ENCODE data around the gene BRK1. TPM values are rescaled to one million over a fixed set of nuclear protein-coding genes. Genes with fewer than 3 reads are reported as not detected.
"Not testable (repeated sequence)": the region's sequence is repeated elsewhere in the genome, so short reads cannot be mapped to it uniquely, and the experiment has no call there.

BRK1 gene
- total RNA-seq, 3 donors from 2014 or later: 119 to 144 (median 119) TPM

- TF ChIP-seq POLR2A (IDR thresholded peaks at IDR 0.05) (no peak), CTCF (IDR thresholded peaks at IDR 0.05) (no peak), POLR2AphosphoS5 (IDR thresholded peaks at IDR 0.05) (no peak)
- H3K9me3 ChIP-seq: no peaks in the 10 kb centered on the region
- intact Hi-C loops (cut with DNase I; ENCODE audit: low total_unique reads): no loop called here
- H3K36me3 ChIP-seq: peaks cover under 1% of the 10 kb centered on the region
- H3K4me1 ChIP-seq: no peaks in the 10 kb centered on the region
- H3K27me3 ChIP-seq: no peaks in the 10 kb centered on the region
- no peak overlapping the region for H3K4me3 ChIP-seq
- no peak overlapping the region for H3K27ac ChIP-seq
- no peak for DNase-seq (ENCODE audit: low spot score in 2 of 2)
Measured at GRCh38 chr3:10155123-10155472, 39.6 kb downstream of the BRK1 start.

GRCh38 chr3:10155658-10156057, 40.2 kb downstream of the BRK1 start:
- no peaks in the 10 kb centered on the region for H3K9me3 ChIP-seq
- no peak overlapping the region for H3K27ac ChIP-seq
- TF ChIP-seq POLR2AphosphoS5 (IDR thresholded peaks at IDR 0.05) (no peak), CTCF (IDR thresholded peaks at IDR 0.05) (no peak), POLR2A (IDR thresholded peaks at IDR 0.05) (no peak)
- intact Hi-C loops (cut with DNase I; ENCODE audit: low total_unique reads): no loop called here
- no peak for DNase-seq (ENCODE audit: low spot score in 2 of 2)
- no peaks in the 10 kb centered on the region for H3K4me1 ChIP-seq
- no peaks in the 10 kb centered on the region for H3K27me3 ChIP-seq
- H3K4me3 ChIP-seq: no peak overlapping the region
- no peaks in the 10 kb centered on the region for H3K36me3 ChIP-seq

- Histone ChIP-seq H3K9me3 (no peaks in the 10 kb centered on the region), H3K4me3 (no peak overlapping the region), H3K4me1 (no peaks in the 10 kb centered on the region), H3K36me3 (no peaks in the 10 kb centered on the region), H3K27me3 (no peaks in the 10 kb centered on the region), H3K27ac (no peak overlapping the region)
- intact Hi-C loops (cut with DNase I; ENCODE audit: low total_unique reads): no loop called here
- no peak for TF ChIP-seq CTCF (IDR thresholded peaks at IDR 0.05)
- no peak for TF ChIP-seq POLR2AphosphoS5 (IDR thresholded peaks at IDR 0.05)
- no peak for TF ChIP-seq POLR2A (IDR thresholded peaks at IDR 0.05)
- no peak for DNase-seq (ENCODE audit: low spot score in 2 of 2)
Measured at GRCh38 chr3:10157031-10157430, 41.6 kb downstream of the BRK1 start.

- H3K27ac ChIP-seq; DNase-seq (ENCODE audit: low spot score in 2 of 2); intact Hi-C loops (cut with DNase I; ENCODE audit: low total_unique reads); H3K4me3 ChIP-seq; H3K9me3 ChIP-seq; H3K36me3 ChIP-seq; H3K4me1 ChIP-seq; H3K27me3 ChIP-seq: not testable (repeated sequence)
Measured at GRCh38 chr3:10158555-10158954, 43.1 kb downstream of the BRK1 start.

- H3K36me3 ChIP-seq: no peaks in the 10 kb centered on the region
- no peak overlapping the region for H3K27ac ChIP-seq
- DNase-seq (ENCODE audit: low spot score in 2 of 2): no peak
- H3K4me3 ChIP-seq: no peak overlapping the region
- H3K27me3 ChIP-seq: no peaks in the 10 kb centered on the region
- no peaks in the 10 kb centered on the region for H3K9me3 ChIP-seq
- H3K4me1 ChIP-seq: no peaks in the 10 kb centered on the region
- intact Hi-C loops (cut with DNase I; ENCODE audit: low total_unique reads): no loop called here
- TF ChIP-seq POLR2AphosphoS5 (IDR thresholded peaks at IDR 0.05): no peak
- TF ChIP-seq CTCF (IDR thresholded peaks at IDR 0.05): no peak
- no peak for TF ChIP-seq POLR2A (IDR thresholded peaks at IDR 0.05)
Measured at GRCh38 chr3:10160346-10160745, 44.9 kb downstream of the BRK1 start.

- H3K36me3 ChIP-seq: no peaks in the 10 kb centered on the region
- H3K4me3 ChIP-seq: no peak overlapping the region
- no peak for DNase-seq (ENCODE audit: low spot score in 2 of 2)
- H3K27me3 ChIP-seq: no peaks in the 10 kb centered on the region
- no peaks in the 10 kb centered on the region for H3K9me3 ChIP-seq
- H3K27ac ChIP-seq: no peak overlapping the region
- TF ChIP-seq POLR2AphosphoS5 (IDR thresholded peaks at IDR 0.05) (no peak), CTCF (IDR thresholded peaks at IDR 0.05) (no peak), POLR2A (IDR thresholded peaks at IDR 0.05) (no peak)
- H3K4me1 ChIP-seq: no peaks in the 10 kb centered on the region
- intact Hi-C loops (cut with DNase I; ENCODE audit: low total_unique reads): no loop called here
Measured at GRCh38 chr3:10160925-10161324, 45.5 kb downstream of the BRK1 start.

All from breast epithelium (tissue), 4 donors.